Stimulated activated CD4-positive, alpha-beta T cell treated with anti-CD3 and anti-CD28 coated beads, Interleukin-2, amount 100 ng/mL, for 4 hours (primary cell): ENCODE results near the gene SLC17A3.

Source experiments
- DNase-seq: peaks from one replicate; pipeline ENCODE4 v3.0.0-alpha.2; 2020; ENCODE audit warnings: low read depth

Gene SLC17A3

GRCh38 chr6:25889877-25890853 lies 16.1 kb upstream of the SLC17A3 start:
- DNase-seq: no peak

- no peak for DNase-seq
Measured at GRCh38 chr6:25888626-25889025, 14.6 kb upstream of the SLC17A3 start.

GRCh38 chr6:25886066-25886465 lies 12.0 kb upstream of the SLC17A3 start:
- no peak for DNase-seq

GRCh38 chr6:25883991-25884390 lies 9.9 kb upstream of the SLC17A3 start:
- DNase-seq: no peak

GRCh38 chr6:25883536-25883935 lies 9.5 kb upstream of the SLC17A3 start:
- DNase-seq: no peak

GRCh38 chr6:25882051-25882496 lies 8.0 kb upstream of the SLC17A3 start:
- DNase-seq: no peak

GRCh38 chr6:25880601-25881000 lies 6.6 kb upstream of the SLC17A3 start:
- no peak for DNase-seq

- DNase-seq: no peak
Measured at GRCh38 chr6:25878721-25879322, 4.8 kb upstream of the SLC17A3 start.

GRCh38 chr6:25875926-25876602 lies 2.0 kb upstream of the SLC17A3 start:
- DNase-seq: no peak

- no peak for DNase-seq
Measured at GRCh38 chr6:25875563-25875905, 1.5 kb upstream of the SLC17A3 start.

GRCh38 chr6:25874822-25875562 lies 949 bp upstream of the SLC17A3 start:
- DNase-seq: no peak

GRCh38 chr6:25872814-25873213 lies 1.2 kb downstream of the SLC17A3 start:
- no peak for DNase-seq

GRCh38 chr6:25869840-25870239 lies 4.2 kb downstream of the SLC17A3 start:
- DNase-seq: no peak

- no peak for DNase-seq
Measured at GRCh38 chr6:25868436-25869183, 5.4 kb downstream of the SLC17A3 start.

GRCh38 chr6:25866011-25866410 lies 8.0 kb downstream of the SLC17A3 start:
- DNase-seq: no peak

GRCh38 chr6:25863360-25863759 lies 10.7 kb downstream of the SLC17A3 start:
- DNase-seq: no peak

- DNase-seq: no peak
Measured at GRCh38 chr6:25862199-25862598, 11.8 kb downstream of the SLC17A3 start.

- DNase-seq: no peak
Measured at GRCh38 chr6:25852756-25853155, 21.3 kb downstream of the SLC17A3 start.

GRCh38 chr6:25851961-25852360 lies 22.1 kb downstream of the SLC17A3 start:
- DNase-seq: no peak

- no peak for DNase-seq
Measured at GRCh38 chr6:25844518-25844917, 29.5 kb downstream of the SLC17A3 start.

GRCh38 chr6:25842526-25842925 lies 31.5 kb downstream of the SLC17A3 start:
- no peak for DNase-seq
